Fibroblast of lung (primary cell): Measurements from ENCODE around the gene SH3PXD2A. TPM values are rescaled to one million over a fixed set of nuclear protein-coding genes. Genes with fewer than 3 reads are reported as not detected.

Experiments
- DNase-seq, 2 donors: peaks; one replicate each; pipeline versions ENCODE4 v3.0.0 to v3.0.0-alpha.2; 2010; ENCODE audit warnings: low read depth in 2 of 2
- H2AFZ ChIP-seq: 2 replicates; pipeline ENCODE4 v1.5.1; 2012; ENCODE audit warnings: low read length, control low read depth, inconsistent platforms
- H3K27ac ChIP-seq: 2 replicates; pipeline ENCODE4 v1.5.1; 2011; ENCODE audit warnings: low read length, control low read depth; ENCODE audit not compliant: insufficient read depth
- H3K27me3 ChIP-seq: 2 replicates; pipeline ENCODE4 v1.5.1; 2011; ENCODE audit warnings: mild to moderate bottlenecking, low read length; ENCODE audit not compliant: control insufficient read depth, insufficient read depth
- H3K36me3 ChIP-seq: 2 replicates; pipeline ENCODE4 v1.5.1; 2011; ENCODE audit warnings: low read length; ENCODE audit not compliant: control insufficient read depth, insufficient read depth
- H3K4me1 ChIP-seq: 2 replicates; pipeline ENCODE4 v1.5.1; 2011; ENCODE audit warnings: low read length; ENCODE audit not compliant: control insufficient read depth, insufficient read depth; ENCODE audit errors: extremely low read depth
- H3K4me2 ChIP-seq: 2 replicates; pipeline ENCODE4 v1.5.1; 2011; ENCODE audit warnings: low read length, control low read depth; ENCODE audit not compliant: insufficient read depth; ENCODE audit errors: extremely low read depth
- H3K4me3 ChIP-seq, 4 experiments: fragments of 200-600 bp in 1 of 4; sonication (generic) in 1 of 4; replicated peaks in 1 of 4; 2 replicates each; pipeline ENCODE4 v1.5.1; 2011 to 2016; ENCODE audit warnings: low read length in 4 of 4, low read depth in 3 of 4, mild to moderate bottlenecking in 3 of 4, control low read depth in 2 of 4, inconsistent platforms in 1 of 4, mixed read lengths in 1 of 4; ENCODE audit not compliant: insufficient read depth in 1 of 4; ENCODE audit errors: control extremely low read depth in 1 of 4
- H3K79me2 ChIP-seq: 2 replicates; pipeline ENCODE4 v1.5.1; 2012; ENCODE audit warnings: mild to moderate bottlenecking, low read length, inconsistent platforms; ENCODE audit not compliant: control insufficient read depth, insufficient read depth
- H3K9ac ChIP-seq: 2 replicates; pipeline ENCODE4 v1.5.1; 2011; ENCODE audit warnings: mild to moderate bottlenecking, low read length, control low read depth; ENCODE audit not compliant: insufficient read depth
- H3K9me3 ChIP-seq: 2 replicates; pipeline ENCODE4 v1.5.1; 2012; ENCODE audit warnings: low read depth, low read length; ENCODE audit not compliant: control insufficient read depth, insufficient read depth
- H4K20me1 ChIP-seq: 2 replicates; pipeline ENCODE4 v1.5.1; 2011; ENCODE audit warnings: low read length; ENCODE audit not compliant: control insufficient read depth, insufficient read depth; ENCODE audit errors: extremely low read depth
- EZH2 ChIP-seq: IDR thresholded peaks from 2 replicates; pipeline ENCODE4 v1.5.1; 2012; ENCODE audit warnings: low read length, control low read depth, mild to moderate bottlenecking; ENCODE audit errors: missing control alignments
- polyA plus RNA-seq, 2 donors: library from polyadenylated mRNA; depleted of rRNA in 1 of 2; stranded (reverse) in 1 of 2; unstranded in 1 of 2; fragments of >200 nt; gene quantifications; 2 replicates each; pipeline ENCODE4 v1.2.1, GENCODE V29; 2011 to 2012; ENCODE audit warnings: missing spikeins in 1 of 2
- total RNA-seq: library from RNA; depleted of rRNA; stranded (reverse); fragments of >200 nt; gene quantifications from 2 replicates; pipeline ENCODE4 v1.2.1, GENCODE V29; 2014
- TF ChIP-seq, protein P1 (sequence below), 2 donors: IDR thresholded peaks in 1 of 2; conservative IDR thresholded peaks in 1 of 2; 1 replicate in 1 of 2; 2 replicates in 1 of 2; pipeline ENCODE4 v1.5.1; 2011 to 2012; ENCODE audit warnings: low read length in 2 of 2, control low read depth in 1 of 2, inconsistent platforms in 1 of 2, low read depth in 1 of 2, mild to moderate bottlenecking in 1 of 2

SH3PXD2A gene
- total and polyA plus RNA-seq, 2 donors (not counting 1 experiment from before 2014, with no cell fraction given) = 25.5 to 33.2 TPM

GRCh38 chr10:103566536-103566935, 288.8 kb downstream of the SH3PXD2A start:
- Histone ChIP-seq H4K20me1 (no peaks in the 10 kb centered on the region), H3K4me1 (no peaks in the 10 kb centered on the region), H3K36me3 (no peaks in the 10 kb centered on the region), H3K27me3 (peaks cover 9% of the 10 kb centered on the region), H3K9ac (no peak overlapping the region), H2AFZ (no peak overlapping the region), H3K4me3 (no peak overlapping the region), H3K4me2 (no peak overlapping the region), H3K79me2 (no peaks in the 10 kb centered on the region), H3K9me3 (no peaks in the 10 kb centered on the region), H3K27ac (no peak overlapping the region)
- DNase-seq = no peak
- TF ChIP-seq, protein P1, sequence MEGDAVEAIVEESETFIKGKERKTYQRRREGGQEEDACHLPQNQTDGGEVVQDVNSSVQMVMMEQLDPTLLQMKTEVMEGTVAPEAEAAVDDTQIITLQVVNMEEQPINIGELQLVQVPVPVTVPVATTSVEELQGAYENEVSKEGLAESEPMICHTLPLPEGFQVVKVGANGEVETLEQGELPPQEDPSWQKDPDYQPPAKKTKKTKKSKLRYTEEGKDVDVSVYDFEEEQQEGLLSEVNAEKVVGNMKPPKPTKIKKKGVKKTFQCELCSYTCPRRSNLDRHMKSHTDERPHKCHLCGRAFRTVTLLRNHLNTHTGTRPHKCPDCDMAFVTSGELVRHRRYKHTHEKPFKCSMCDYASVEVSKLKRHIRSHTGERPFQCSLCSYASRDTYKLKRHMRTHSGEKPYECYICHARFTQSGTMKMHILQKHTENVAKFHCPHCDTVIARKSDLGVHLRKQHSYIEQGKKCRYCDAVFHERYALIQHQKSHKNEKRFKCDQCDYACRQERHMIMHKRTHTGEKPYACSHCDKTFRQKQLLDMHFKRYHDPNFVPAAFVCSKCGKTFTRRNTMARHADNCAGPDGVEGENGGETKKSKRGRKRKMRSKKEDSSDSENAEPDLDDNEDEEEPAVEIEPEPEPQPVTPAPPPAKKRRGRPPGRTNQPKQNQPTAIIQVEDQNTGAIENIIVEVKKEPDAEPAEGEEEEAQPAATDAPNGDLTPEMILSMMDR (conservative IDR thresholded peaks at IDR 0.05 in 1 of 2, IDR thresholded peaks at IDR 0.05 in 1 of 2; ENCODE audit: low read depth in 1 of 2, low read length in 2 of 2) = no peak
- TF ChIP-seq EZH2 = no peak

- H3K9me3 ChIP-seq = no peaks in the 10 kb centered on the region
- no peaks in the 10 kb centered on the region for H4K20me1 ChIP-seq
- no peak overlapping the region for H3K4me3 ChIP-seq
- TF ChIP-seq, protein P1 (conservative IDR thresholded peaks at IDR 0.05 in 1 of 2, IDR thresholded peaks at IDR 0.05 in 1 of 2; ENCODE audit: low read depth in 1 of 2, low read length in 2 of 2) = peak; percentile 31 to 61
- TF ChIP-seq EZH2 = no peak
- no peak for DNase-seq
- H3K27me3 ChIP-seq = peaks cover 3% of the 10 kb centered on the region
- no peak overlapping the region for H3K9ac ChIP-seq
- no peaks in the 10 kb centered on the region for H3K4me1 ChIP-seq
- H3K36me3 ChIP-seq = no peaks in the 10 kb centered on the region
- H3K4me2 ChIP-seq = no peak overlapping the region
- H2AFZ ChIP-seq = no peak overlapping the region
- H3K27ac ChIP-seq = no peak overlapping the region
- no peaks in the 10 kb centered on the region for H3K79me2 ChIP-seq
These were observed 290.4 kb downstream of the SH3PXD2A start for GRCh38 chr10:103564776-103565520.

GRCh38 chr10:103564116-103564501, 291.3 kb downstream of the SH3PXD2A start:
- H3K9ac ChIP-seq = no peak overlapping the region
- H3K36me3 ChIP-seq = no peaks in the 10 kb centered on the region
- DNase-seq = no peak
- TF ChIP-seq, protein P1 (conservative IDR thresholded peaks at IDR 0.05 in 1 of 2, IDR thresholded peaks at IDR 0.05 in 1 of 2; ENCODE audit: low read depth in 1 of 2, low read length in 2 of 2) = no peak
- no peak for TF ChIP-seq EZH2
- H3K79me2 ChIP-seq = no peaks in the 10 kb centered on the region
- no peak overlapping the region for H3K27ac ChIP-seq
- H4K20me1 ChIP-seq = no peaks in the 10 kb centered on the region
- H2AFZ ChIP-seq = no peak overlapping the region
- no peak overlapping the region for H3K4me2 ChIP-seq
- no peaks in the 10 kb centered on the region for H3K4me1 ChIP-seq
- peaks cover 3% of the 10 kb centered on the region for H3K27me3 ChIP-seq
- H3K4me3 ChIP-seq = no peak overlapping the region
- no peaks in the 10 kb centered on the region for H3K9me3 ChIP-seq
